ENCODE data around the gene GMDS. TPM values are rescaled to one million over a fixed set of nuclear protein-coding genes. Genes with fewer than 3 reads are reported as not detected.

The GMDS gene
- total RNA-seq, 4 donors from 2014 or later, result 197 to 375 (median 215) TPM

DNA sequence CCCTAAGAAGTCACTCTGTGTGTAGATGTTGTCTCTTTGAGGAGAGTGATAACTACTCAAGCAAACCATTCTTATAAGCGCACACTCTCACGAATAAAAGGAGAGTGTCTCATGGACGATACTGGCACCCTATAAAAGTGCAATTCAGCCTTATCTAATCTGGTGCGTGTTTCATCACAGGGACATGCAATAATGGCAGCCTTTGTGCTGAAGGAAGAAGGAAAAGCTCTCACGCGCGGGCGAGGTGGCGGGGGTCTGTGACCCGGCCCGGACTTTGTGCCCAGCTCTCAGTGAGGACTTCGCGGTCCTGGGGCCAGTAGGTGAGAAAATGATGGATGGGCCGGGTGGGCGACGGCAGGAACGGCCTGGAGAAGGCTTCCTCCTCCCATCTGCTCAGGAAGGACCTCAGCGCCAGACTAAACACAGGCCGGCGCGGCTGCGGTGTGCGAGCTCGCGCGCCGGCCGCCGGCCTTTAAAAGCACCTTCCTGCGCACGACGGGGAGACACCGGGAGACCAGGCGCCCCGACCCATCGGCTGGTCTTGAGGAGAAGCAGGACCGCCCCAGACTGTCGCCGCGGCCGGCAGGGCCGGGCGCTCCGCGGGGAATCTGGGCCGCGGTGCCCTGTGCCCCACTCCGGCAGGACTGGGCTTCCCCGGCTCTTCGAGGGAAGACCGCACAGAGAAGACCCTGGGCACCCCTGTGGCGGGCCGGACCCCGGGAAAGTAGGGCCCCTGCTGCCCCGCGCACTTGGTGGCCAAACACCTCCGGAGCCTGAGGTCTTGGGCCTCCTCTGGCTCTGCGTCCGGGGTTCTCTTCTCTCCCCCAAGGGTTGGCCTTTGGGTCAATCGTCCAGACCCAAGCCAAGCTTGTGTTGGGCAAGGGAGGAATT lies 644.0 kb downstream of the GMDS start:
- Histone ChIP-seq H3K36me3 (no peaks in the 10 kb centered on the region), H3K4me3 (peak overlapping the region in 2 of 4 donors; percentile 18 to 20), H3K27ac (no peak overlapping the region), H3K27me3 (peaks cover 3 to 26% of the 10 kb centered on the region in 2 donors), H3K9me3 (no peaks in the 10 kb centered on the region), H3K4me1 (peaks cover 7 to 27% (median 14%) of the 10 kb centered on the region in 4 donors)
- TF ChIP-seq CTCF (IDR thresholded peaks at IDR 0.05) (no peak), POLR2A (IDR thresholded peaks at IDR 0.05) (no peak)
- DNase-seq, result peak in 1 of 3 donors; percentile 63

DNA sequence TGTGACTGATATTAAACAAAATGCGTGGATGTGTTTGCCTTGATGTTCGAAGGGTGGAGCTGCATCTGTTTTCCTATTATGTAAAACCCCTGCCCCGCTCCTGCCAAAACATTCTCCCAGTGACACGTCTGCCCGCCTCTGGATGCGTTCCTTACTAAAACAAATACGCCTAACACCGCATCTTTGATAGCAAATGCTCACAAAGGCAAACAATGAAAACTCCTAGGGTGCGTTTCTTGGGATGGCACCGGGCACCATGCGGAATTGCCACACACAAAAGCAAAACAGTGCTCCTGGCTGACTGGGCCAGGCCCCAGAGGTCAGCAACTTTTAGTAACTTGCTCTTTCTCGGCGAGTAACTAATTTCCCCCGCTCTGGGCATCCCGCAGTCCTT lies 644.6 kb downstream of the GMDS start:
- Histone ChIP-seq H3K9me3 (no peaks in the 10 kb centered on the region), H3K4me3 (no peak overlapping the region), H3K27ac (no peak overlapping the region), H3K36me3 (no peaks in the 10 kb centered on the region), H3K4me1 (peaks cover 7 to 31% (median 14%) of the 10 kb centered on the region in 4 donors), H3K27me3 (peaks cover 3 to 19% of the 10 kb centered on the region in 2 donors)
- no peak for DNase-seq
- TF ChIP-seq CTCF (IDR thresholded peaks at IDR 0.05), result no peak
- no peak for TF ChIP-seq POLR2A (IDR thresholded peaks at IDR 0.05)

GRCh38 chr6:1600063-1600763 lies 645.2 kb downstream of the GMDS start:
- Histone ChIP-seq H3K27ac (no peak overlapping the region), H3K27me3 (peaks cover 0 to 14% of the 10 kb centered on the region in 2 donors), H3K9me3 (no peaks in the 10 kb centered on the region), H3K36me3 (no peaks in the 10 kb centered on the region), H3K4me3 (no peak overlapping the region), H3K4me1 (peaks cover 7 to 25% (median 12%) of the 10 kb centered on the region in 4 donors)
- no peak for DNase-seq
- no peak for TF ChIP-seq POLR2A (IDR thresholded peaks at IDR 0.05)

- no peak overlapping the region for H3K27ac ChIP-seq
- H3K36me3 ChIP-seq, result no peaks in the 10 kb centered on the region
- TF ChIP-seq POLR2A (IDR thresholded peaks at IDR 0.05), result no peak
- TF ChIP-seq CTCF (IDR thresholded peaks at IDR 0.05), result no peak
- peaks cover 0 to 6% of the 10 kb centered on the region in 2 donors for H3K27me3 ChIP-seq
- H3K4me3 ChIP-seq, result no peak overlapping the region
- no peaks in the 10 kb centered on the region for H3K9me3 ChIP-seq
- peaks cover under 1 to 18% (median 5%) of the 10 kb centered on the region in 4 donors for H3K4me1 ChIP-seq
- DNase-seq, result no peak
Measured at GRCh38 chr6:1599469-1599868, 645.9 kb downstream of the GMDS start.

- Histone ChIP-seq H3K4me3 (no peak overlapping the region), H3K9me3 (no peaks in the 10 kb centered on the region), H3K36me3 (no peaks in the 10 kb centered on the region), H3K27me3 (peaks cover 0 to 2% of the 10 kb centered on the region in 2 donors), H3K4me1 (peaks cover 0 to 12% (median 0%) of the 10 kb centered on the region in 4 donors), H3K27ac (no peak overlapping the region)
- no peak for DNase-seq
- TF ChIP-seq CTCF (IDR thresholded peaks at IDR 0.05) (no peak), POLR2A (IDR thresholded peaks at IDR 0.05) (no peak)
Measured at GRCh38 chr6:1598886-1599285, 646.5 kb downstream of the GMDS start.

DNA sequence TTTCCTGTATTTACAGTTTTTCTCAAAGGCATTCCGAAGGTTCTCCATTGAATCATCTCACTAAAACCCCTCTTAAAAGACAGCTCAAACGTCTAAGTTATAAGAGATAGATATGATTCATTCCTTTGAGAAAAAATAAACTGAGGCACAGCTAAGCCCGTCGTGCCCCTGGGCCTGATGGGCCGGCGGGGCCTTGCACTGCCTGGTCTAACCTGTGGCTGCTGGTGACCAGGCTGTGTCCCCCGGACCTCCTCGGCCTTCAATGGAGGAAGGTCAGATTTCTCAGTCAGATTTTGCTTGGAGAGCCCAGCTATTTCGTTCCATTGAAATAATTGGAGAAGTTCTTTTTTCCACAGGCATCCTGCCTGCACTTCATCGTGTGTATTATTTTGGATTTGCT lies 647.0 kb downstream of the GMDS start:
- Histone ChIP-seq H3K27ac (no peak overlapping the region), H3K36me3 (no peaks in the 10 kb centered on the region), H3K4me3 (no peak overlapping the region), H3K9me3 (no peaks in the 10 kb centered on the region), H3K27me3 (no peaks in the 10 kb centered on the region), H3K4me1 (peaks cover 0 to 12% (median 0%) of the 10 kb centered on the region in 4 donors)
- no peak for DNase-seq
- TF ChIP-seq CTCF (IDR thresholded peaks at IDR 0.05) (no peak), POLR2A (IDR thresholded peaks at IDR 0.05) (no peak)

All from Peyer's patch (tissue), 4 donors.